ENCODE results near the gene UNC5B. TPM values are rescaled to one million over a fixed set of nuclear protein-coding genes. Genes with fewer than 3 reads are reported as not detected.

Gene UNC5B
- total RNA-seq, 1 experiment from 2014 or later = 19.3 TPM

GRCh38 chr10:71239946-71240795 is 27.8 kb downstream of the UNC5B start:
- DNase-seq (ENCODE audit: low read depth) = peak; percentile 79

- peak; percentile 96 for DNase-seq (ENCODE audit: low read depth)
These were observed 28.9 kb downstream of the UNC5B start for GRCh38 chr10:71241114-71241829.

GRCh38 chr10:71241830-71242621 is 29.7 kb downstream of the UNC5B start:
- DNase-seq (ENCODE audit: low read depth) = peak; percentile 85

- DNase-seq (ENCODE audit: low read depth) = no peak
These were observed 30.2 kb downstream of the UNC5B start for GRCh38 chr10:71242622-71243009.

GRCh38 chr10:71243756-71244395 is 31.5 kb downstream of the UNC5B start:
- peak; percentile 87 for DNase-seq (ENCODE audit: low read depth)

- peak; percentile 98 for DNase-seq (ENCODE audit: low read depth)
These were observed 32.4 kb downstream of the UNC5B start for GRCh38 chr10:71244431-71245419.

- no peak for DNase-seq (ENCODE audit: low read depth)
These were observed 33.3 kb downstream of the UNC5B start for GRCh38 chr10:71245420-71246325.

GRCh38 chr10:71246591-71247413 is 34.4 kb downstream of the UNC5B start:
- no peak for DNase-seq (ENCODE audit: low read depth)

- no peak for DNase-seq (ENCODE audit: low read depth)
These were observed 35.0 kb downstream of the UNC5B start for GRCh38 chr10:71247414-71247705.

GRCh38 chr10:71247804-71248203 is 35.4 kb downstream of the UNC5B start:
- no peak for DNase-seq (ENCODE audit: low read depth)

GRCh38 chr10:71248210-71248609 is 35.8 kb downstream of the UNC5B start:
- DNase-seq (ENCODE audit: low read depth) = no peak

- no peak for DNase-seq (ENCODE audit: low read depth)
These were observed 37.6 kb downstream of the UNC5B start for GRCh38 chr10:71249996-71250395.

GRCh38 chr10:71250405-71250804 is 38.0 kb downstream of the UNC5B start:
- peak; percentile 65 for DNase-seq (ENCODE audit: low read depth)

- DNase-seq (ENCODE audit: low read depth) = no peak
These were observed 38.5 kb downstream of the UNC5B start for GRCh38 chr10:71250842-71251241.

- DNase-seq (ENCODE audit: low read depth) = no peak
These were observed 38.9 kb downstream of the UNC5B start for GRCh38 chr10:71251319-71251718.

GRCh38 chr10:71252220-71252619 is 39.9 kb downstream of the UNC5B start:
- DNase-seq (ENCODE audit: low read depth) = no peak

- no peak for DNase-seq (ENCODE audit: low read depth)
These were observed 41.8 kb downstream of the UNC5B start for GRCh38 chr10:71253981-71254818.
